Fibroblast of lung (primary cell): ENCODE results near the gene DNAJC6.

Experiments used
- EZH2 ChIP-seq: IDR thresholded peaks from 2 replicates; pipeline ENCODE4 v1.5.1; 2012; ENCODE audit warnings: low read length, control low read depth, mild to moderate bottlenecking; ENCODE audit errors: missing control alignments
- TF ChIP-seq, protein P1 (sequence below), 2 donors: IDR thresholded peaks in 1 of 2; conservative IDR thresholded peaks in 1 of 2; 1 replicate in 1 of 2; 2 replicates in 1 of 2; pipeline ENCODE4 v1.5.1; 2011 to 2012; ENCODE audit warnings: low read length in 2 of 2, control low read depth in 1 of 2, inconsistent platforms in 1 of 2, low read depth in 1 of 2, mild to moderate bottlenecking in 1 of 2

DNA sequence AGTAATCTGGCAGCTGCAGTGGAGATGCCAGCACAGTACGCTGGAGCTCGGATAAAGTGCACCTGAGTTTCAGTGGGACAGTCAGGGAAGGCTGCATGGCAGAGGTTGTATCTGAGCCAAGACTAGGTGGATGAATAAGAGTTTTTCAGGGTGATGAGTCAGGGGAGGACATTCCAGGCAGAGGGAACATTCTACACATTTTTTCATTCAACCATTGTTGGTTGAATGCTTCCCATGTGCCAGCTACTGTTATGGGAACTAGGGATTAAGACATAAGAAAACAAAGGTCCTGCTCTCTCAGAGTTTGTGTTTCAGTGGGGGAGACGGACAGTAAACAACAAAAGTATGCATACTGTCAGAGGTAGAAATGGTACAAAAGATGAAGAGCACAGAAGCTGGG, 116.4 kb downstream of the DNAJC6 start:
- TF ChIP-seq, protein P1, sequence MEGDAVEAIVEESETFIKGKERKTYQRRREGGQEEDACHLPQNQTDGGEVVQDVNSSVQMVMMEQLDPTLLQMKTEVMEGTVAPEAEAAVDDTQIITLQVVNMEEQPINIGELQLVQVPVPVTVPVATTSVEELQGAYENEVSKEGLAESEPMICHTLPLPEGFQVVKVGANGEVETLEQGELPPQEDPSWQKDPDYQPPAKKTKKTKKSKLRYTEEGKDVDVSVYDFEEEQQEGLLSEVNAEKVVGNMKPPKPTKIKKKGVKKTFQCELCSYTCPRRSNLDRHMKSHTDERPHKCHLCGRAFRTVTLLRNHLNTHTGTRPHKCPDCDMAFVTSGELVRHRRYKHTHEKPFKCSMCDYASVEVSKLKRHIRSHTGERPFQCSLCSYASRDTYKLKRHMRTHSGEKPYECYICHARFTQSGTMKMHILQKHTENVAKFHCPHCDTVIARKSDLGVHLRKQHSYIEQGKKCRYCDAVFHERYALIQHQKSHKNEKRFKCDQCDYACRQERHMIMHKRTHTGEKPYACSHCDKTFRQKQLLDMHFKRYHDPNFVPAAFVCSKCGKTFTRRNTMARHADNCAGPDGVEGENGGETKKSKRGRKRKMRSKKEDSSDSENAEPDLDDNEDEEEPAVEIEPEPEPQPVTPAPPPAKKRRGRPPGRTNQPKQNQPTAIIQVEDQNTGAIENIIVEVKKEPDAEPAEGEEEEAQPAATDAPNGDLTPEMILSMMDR (conservative IDR thresholded peaks at IDR 0.05 in 1 of 2, IDR thresholded peaks at IDR 0.05 in 1 of 2; ENCODE audit: low read depth in 1 of 2, low read length in 2 of 2), result no peak
- no peak for TF ChIP-seq EZH2
